GM12878 (cell line): ENCODE data around the gene KRTAP10-2. TPM values are rescaled to one million over a fixed set of nuclear protein-coding genes. Genes with fewer than 3 reads are reported as not detected.

Experiments
- BRCA1 ChIP-seq: IDR thresholded peaks from 2 replicates; pipeline ENCODE4 v1.6.1; 2011; ENCODE audit warnings: low read depth, low read length, improper control_type of control experiment
- CREB1 ChIP-seq: IDR thresholded peaks from 2 replicates; pipeline ENCODE4 v1.6.1; 2012; ENCODE audit warnings: low read depth, mild to moderate bottlenecking, inconsistent platforms
- IRF4 ChIP-seq: IDR thresholded peaks from 2 replicates; pipeline ENCODE4 v1.6.1; 2011; ENCODE audit warnings: low read depth, low read length
- NR2C1 ChIP-seq: fragments of 450-650 bp; IDR thresholded peaks from 2 replicates; pipeline ENCODE4 v1.6.1; 2017; ENCODE audit warnings: antibody characterized with exemption, mild to moderate bottlenecking, moderate library complexity
- SMAD5 ChIP-seq: IDR thresholded peaks from 2 replicates; pipeline ENCODE4 v1.6.1; 2016; ENCODE audit warnings: antibody characterized with exemption, low read depth
- TBL1XR1 ChIP-seq: IDR thresholded peaks from 2 replicates; pipeline ENCODE4 v1.6.1; 2012; ENCODE audit warnings: low read depth, low read length, improper control_type of control experiment
- ZBTB4 ChIP-seq: fragments of 450-650 bp; formaldehyde crosslinking; IDR thresholded peaks from 2 replicates; pipeline ENCODE4 v1.4.0; 2022; ENCODE audit warnings: mild to moderate bottlenecking, moderate library complexity
- ZNF592 ChIP-seq: fragments of 450-650 bp; IDR thresholded peaks from 2 replicates; pipeline ENCODE4 v1.6.1; 2017; ENCODE audit warnings: mild to moderate bottlenecking, moderate library complexity
- polyA plus RNA-seq, 11 experiments: library from polyadenylated mRNA; depleted of rRNA in 4 of 11; unstranded in 6 of 11; stranded (reverse) in 5 of 11; fragments of >200 nt; fragmentation: Nextera tagmentation in 4 of 11; fragmentation: Illumina TruSeq in 1 of 11; extraction: Ambion mirVana in 4 of 11; extraction: Trizol in 1 of 11; gene quantifications; 1 replicate in 1 of 11; 2 replicates in 10 of 11; pipeline versions ENCODE4 v1.2.1 to v1.2.3, GENCODE V29; 2011 to 2016; ENCODE audit warnings: inconsistent platforms in 2 of 11, missing spikeins in 2 of 11, low read depth in 1 of 11
- total RNA-seq, 4 experiments: library from RNA; depleted of rRNA in 3 of 4; stranded (reverse); fragments of >200 nt in 3 of 4; fragmentation: Illumina TruSeq in 1 of 4; extraction: Trizol in 1 of 4; gene quantifications; 2 replicates each; pipeline versions ENCODE4 v1.2.1 to v1.2.3, GENCODE V29; 2013 to 2021

The KRTAP10-2 gene
- total and polyA plus RNA-seq, 10 of the 15 experiments (the other 5 are each of a cell fraction or from before 2014, with no cell fraction given): not detected

- TF ChIP-seq ZNF592 (no peak), CREB1 (no peak), BRCA1 (no peak), SMAD5 (no peak), ZBTB4 (CRISPR knock-in tag) (no peak), IRF4 (no peak), TBL1XR1 (no peak), NR2C1 (no peak)
- TF ChIP-seq, all 136 proteins: peak for 0
Measured at GRCh38 chr21:44531606-44532564, 19.4 kb downstream of the KRTAP10-2 start (continued).
